ENCODE measurements around the gene FLNC.
A peak's percentile ranks its signal among the peaks of the same experiment; 100 is the strongest.

Gene FLNC

DNA sequence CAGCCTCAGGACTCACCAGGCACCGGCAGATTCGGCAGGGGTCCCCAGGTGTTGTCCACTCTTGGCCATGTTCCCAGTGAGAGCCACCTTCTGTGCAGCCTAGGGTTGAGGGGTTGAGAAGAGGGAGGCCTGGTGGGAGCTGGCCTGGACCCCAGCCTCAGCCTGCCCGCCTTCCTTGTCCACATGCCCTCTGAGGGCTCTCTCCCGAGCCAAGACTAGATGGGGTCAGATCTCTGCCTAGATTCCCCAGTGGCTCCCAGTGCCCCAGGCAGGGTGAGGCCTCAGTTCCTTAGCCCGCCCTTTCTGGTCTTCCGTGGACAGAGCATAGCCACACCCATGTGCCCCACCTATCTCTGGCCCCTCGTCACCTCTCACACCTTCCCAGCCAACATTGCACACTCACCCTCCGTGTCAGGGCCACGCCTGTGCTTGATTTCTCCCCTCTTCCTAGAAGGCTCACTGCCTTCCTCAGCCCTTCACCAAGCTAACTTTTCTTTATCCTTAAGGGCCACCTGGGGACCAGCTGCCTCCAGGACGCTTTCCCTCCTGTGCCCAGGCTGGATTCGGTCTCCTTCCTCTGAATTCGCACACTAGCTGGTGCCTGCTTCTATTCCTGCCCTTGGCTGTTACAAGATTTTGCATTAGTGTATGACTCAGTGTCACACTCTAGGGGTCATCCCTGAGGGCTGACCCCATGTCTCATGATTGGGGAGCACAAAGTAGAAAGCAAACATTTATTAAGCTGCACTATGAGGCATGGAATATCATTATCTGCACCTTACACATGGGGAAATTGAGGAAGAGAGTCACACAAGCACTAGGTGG is 72.8 kb downstream of the FLNC start:
- DNase-seq, result peak; percentile 74

GRCh38 chr7:128903621-128904361 is 73.6 kb downstream of the FLNC start:
- DNase-seq, result no peak

DNA sequence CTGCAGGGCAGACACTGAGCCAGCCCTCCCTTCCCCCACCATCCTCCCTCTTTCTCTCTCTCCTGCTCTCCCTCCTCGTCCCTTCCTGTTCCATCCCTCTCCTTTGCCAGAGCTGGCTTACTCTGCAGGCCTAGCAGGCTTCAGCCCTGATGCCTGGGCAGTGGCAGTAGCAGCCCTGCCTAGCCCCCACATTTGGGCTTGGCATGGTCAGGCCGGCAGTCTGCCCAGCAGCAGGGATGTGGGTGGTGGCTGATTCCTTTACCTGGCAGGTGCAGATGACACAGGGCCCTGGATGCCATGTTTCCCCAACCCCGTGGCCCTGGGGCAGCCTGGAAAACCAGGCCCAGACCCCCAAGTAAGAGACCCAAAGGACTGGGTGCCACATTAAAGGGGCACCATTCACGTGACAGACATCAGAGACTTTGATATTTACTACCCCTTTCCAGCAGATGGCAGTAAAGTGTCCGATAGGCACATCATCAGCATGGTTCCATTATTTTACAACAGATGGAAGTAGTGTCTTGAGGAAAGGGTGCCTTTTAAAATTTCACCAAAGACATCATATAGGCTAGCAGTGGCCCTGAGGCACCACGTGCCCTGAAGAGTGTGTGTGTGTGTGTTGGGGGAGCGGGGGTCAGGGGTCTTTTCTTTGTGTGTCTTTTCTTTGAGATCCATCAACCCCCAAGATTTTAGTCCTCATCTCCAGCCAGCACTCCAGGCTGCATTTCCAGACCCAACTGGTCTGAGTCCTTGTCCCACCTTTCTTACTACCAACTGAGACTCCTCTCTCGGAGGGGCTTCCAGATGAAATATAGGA is 74.4 kb downstream of the FLNC start:
- DNase-seq, result peak; percentile 74

DNA sequence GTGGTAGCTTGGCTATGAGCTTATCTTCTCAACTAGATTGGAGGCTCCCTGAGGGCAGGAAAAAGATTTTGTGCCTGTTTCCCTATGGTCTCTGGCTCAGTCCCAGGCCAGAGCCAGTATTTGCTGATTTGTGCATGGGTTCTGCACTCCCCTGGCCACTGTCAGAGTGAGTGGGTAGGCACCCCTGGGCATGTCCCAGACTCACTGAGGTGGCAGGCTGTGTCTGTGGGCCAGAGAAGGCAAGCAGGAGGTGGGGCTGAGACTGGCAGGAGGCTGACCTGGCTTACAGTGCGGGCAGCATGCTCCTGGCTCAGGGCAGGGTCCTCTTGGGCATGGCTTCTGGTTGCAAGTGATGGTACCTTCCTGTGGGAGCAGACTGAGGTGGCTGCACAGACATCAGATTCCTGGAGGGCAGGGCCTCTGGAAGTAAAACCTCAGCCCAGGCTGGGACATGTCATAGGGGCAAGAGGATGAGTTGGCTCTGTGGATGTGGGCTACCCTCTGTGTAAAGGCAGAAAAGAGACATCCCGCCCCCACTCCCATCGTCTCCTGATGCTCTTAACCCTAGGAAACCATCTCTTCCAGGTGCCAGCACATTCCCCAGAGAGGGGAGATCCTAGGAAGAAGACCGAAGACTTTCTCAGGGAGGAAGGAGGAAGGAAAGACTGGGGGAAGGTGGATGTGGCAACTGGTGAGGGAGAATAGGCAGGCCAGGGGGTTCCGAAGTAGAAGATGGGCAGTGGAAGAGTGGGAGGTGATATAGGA is 76.0 kb downstream of the FLNC start:
- DNase-seq, result no peak

DNA sequence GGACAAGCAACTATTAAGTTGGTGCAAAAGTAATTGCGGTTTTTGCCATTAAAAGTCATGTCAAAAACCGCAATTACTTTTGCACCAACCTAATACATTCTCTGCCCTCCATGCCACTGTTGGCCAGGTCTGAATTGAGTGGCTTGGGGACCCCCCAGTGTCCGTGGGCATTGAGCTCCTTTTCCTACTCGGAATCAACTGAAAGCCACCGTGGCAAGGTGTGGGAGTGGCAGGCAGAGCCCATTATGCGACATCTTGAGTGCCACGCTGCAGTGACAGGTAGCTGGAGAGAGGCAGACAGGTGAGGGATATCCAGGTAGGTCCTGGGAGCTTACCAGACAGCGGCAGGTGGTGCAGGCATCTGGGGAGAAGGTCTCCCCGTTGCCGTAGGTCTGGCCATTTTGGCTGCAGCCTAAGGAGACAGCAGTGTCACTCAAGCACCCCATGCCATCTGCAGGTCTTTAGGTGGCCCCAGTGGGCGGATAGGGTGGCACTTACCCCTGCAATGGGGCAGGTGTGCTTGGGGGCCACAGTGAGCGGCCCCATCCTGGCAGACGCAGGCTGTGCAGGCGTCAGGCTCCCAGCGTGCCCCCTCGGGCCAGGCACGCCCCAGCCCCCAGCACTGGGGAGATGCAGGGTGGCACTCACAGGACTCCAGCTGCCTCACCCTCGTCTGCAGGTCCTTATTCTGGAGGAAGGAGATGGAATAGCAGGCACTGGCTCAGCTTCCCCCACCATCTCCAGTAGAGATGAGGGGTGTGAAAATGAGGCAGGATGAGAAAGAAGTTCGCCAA is 76.8 kb downstream of the FLNC start:
- DNase-seq, result no peak
